NAMALWA (cell line): ENCODE results near the gene POLR1A.

Experiments
- DNase-seq: peaks from one replicate; pipeline ENCODE4 v3.0.0-alpha.2; 2015; ENCODE audit warnings: low spot score

POLR1A gene

DNA sequence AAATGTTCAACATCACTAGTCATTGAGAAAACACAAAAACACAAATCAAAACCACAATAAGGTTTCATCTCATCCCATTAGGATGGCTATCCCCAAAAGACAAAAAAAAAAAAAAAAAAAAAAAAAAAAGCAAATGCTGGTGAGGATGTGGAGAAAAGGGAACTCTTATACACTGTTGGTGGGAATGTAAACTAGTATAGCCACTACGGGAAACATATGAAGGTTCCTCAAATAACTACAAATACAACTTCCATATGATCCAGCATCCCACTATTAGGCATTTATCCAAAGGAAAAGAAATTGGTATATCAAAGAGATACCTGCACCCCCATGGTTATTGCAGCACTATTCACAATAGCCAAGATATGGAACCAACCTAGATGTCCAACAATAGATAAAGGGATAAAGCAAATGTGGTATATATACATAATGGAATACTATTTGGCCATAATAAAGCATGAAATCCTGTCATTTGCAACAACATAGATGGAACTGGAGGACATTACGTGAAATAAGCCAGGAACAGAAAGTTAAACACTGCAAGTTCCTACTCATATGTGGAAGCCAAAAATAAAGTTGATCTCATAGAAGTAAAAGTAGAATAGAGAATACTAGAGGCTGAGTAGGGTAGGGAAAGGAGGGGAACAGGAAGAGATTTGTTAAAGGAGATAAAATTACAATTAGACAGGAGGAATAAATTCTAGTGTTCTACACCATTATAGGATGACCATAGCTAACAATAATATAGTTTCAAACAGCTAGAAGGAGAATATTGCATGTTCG, 8.4 kb downstream of the POLR1A start:
- no peak for DNase-seq

DNA sequence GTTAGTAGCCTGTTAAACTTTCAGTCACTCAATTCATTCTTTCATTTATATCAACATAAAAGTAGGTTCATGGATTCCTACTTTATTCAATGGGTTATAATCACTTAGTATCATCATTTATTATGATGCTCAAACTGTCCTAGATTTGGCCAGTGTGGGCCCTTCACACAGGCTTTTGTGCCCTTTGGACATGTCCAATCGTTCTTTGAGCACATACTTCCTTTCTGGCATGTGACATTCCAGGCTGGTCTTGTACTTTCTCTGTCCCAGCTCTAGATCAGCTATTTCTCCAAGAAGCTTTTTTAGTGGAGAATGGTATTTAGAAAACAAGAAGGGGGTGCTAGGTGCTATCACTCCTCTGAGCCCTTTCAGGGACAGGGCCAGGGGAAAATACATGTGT, 11.5 kb downstream of the POLR1A start:
- no peak for DNase-seq

DNA sequence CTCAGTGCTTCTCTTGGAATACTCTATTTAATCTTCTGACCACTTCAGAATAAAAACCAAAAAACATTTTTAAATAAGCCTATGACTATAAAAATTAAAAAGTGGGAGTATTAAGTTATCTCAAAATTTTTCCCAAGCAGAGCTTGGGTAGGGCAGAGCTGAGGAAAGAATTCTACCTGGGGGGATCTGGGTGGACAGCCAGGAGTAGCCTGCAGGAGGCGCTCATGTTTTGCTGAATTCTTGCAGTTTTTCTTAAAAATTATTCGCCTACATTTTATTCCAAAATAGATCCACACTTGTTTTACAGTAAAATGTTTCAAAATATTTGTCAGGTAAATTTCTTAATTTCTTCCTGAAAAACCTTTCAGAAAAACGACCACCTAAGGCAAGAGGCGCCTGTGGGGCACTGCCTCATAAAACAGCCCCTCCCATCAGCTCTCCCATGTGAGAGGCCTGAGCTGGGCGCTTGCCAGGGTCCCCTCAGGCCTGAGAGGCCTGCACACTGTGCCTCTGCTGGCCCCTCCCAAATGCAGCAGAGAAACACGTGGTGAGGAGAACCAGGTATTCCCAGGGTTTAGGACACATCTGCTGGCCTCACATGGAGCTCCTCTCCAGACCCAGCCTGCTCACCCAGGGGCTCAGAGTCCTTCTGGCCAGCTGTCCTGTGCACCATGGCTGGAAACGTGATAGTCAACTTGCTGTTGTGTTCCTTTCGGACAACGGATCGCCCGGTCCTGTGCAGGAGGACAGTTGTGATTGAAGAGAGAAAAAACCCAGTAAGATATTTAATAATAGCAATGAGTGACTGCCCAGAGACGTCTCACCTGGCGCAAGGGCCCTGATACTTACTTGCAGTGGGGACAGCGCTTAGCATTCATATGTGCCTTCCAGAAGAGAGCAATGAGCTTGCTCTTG, 17.5 kb downstream of the POLR1A start:
- DNase-seq, result no peak

DNA sequence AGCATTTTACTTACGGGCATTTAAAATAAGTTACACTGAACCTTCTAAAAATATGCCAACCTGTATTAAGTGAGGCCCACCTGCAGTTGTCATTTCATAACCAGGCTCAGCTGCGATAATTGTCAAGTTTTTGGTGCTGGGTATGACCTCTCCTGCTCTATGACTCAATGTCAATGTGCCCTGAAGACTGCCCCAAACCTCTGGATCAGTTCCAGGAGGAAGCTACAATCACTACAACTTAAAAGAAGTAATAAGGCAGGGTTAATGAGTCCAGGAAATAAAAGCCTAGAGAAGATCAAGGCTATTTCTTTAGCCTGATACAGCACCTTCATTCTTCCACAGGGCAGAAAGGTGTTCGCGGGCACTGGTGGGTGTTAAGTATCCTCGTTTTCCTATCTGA, 22.9 kb downstream of the POLR1A start:
- no peak for DNase-seq

DNA sequence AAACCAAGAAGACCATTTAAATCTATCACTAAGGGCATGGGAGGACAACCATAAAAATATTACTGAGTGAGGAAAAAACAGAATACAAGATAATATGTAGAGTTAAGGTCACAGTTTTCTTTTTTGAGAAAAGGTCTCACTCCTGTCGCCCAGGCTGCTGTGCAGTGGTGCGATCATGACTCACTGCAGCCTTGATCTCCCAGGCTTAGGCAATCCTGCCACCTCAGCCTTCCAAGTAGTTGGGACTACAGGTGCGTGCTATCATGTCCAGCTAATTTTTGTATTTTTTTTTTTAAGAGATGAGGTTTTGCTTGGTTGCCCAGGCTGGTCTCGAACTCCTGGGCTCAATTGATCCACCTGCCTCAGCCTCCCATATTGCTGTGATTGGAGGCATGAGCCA, 24.0 kb downstream of the POLR1A start:
- no peak for DNase-seq

DNA sequence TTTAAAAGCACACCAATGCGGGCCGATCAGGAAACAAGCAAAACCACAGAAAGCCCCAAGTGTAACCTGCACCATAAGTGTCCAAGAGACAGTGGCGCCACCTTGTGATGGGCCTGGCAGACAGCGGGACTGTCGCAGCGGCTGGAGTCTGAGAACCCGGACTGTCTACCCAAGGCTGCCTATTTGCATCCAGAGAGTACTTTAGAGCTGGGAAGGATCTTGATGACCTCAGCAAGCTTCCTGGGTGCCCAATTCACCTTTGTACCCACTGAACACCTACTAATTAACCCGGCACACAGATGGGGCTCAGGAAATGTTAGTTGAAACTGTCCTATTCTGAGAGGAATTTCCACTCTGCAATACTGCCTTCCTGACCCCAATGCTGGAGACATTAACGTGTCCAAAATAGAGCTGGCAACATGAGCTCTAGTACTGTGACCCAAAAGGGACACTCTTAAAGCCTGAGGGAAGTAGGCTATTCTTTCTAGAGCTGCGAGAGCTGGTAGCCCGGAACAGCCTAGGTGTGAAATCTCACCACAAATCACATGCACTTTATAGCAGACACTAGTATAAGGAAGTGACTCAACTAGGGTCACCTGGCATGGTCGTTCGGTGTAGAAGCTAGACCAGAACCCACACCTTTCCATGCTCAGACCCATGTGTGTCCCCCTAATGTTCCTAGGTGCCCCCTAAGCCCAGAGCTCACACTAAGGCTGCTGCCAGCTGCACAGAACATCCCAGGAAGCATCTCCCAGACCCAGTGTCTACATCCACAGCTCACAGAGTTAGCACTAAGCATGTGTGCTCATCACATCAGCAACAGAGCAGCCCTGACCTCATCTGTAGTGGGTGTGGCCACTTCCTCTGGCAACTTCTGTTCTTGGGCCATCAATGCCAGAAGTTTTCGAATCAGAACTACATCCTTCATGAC, 25.4 kb downstream of the POLR1A start:
- peak; percentile 85 for DNase-seq

DNA sequence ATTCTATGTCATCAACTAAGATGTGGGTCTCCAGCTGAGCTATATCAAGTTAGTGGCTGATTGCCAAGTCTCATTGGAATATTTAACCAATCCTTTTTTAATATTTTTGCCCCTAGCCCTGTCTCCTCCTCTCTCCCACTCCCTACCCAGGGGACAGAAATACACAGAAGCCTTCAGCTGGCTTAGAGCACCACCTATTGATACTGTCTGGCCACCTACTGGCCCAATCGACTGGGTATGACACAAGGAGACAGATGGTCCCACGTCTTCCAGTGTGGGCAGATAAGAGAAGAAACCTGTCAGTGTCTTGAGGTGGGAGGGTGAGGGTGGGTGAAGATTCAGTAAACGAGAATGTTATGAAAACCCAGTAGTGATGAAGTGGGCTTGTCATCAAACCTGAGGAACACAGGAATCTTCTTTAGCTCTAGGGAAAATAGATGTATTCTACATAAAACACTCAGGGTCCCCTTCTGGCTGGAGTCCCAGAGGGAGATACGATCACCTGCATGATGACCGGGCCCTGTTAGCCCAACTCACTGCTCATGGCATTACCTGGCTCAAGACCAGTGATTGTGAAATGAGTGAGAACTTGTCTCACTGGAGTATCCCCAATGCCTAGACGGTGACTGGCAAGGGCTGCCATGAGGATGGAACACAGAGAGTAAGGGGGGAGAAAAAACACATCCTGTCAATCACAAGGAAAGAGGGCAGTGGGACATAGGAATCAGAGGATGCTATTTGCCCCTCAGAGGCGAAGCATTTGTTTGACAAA, 26.7 kb downstream of the POLR1A start:
- DNase-seq, result peak; percentile 47

DNA sequence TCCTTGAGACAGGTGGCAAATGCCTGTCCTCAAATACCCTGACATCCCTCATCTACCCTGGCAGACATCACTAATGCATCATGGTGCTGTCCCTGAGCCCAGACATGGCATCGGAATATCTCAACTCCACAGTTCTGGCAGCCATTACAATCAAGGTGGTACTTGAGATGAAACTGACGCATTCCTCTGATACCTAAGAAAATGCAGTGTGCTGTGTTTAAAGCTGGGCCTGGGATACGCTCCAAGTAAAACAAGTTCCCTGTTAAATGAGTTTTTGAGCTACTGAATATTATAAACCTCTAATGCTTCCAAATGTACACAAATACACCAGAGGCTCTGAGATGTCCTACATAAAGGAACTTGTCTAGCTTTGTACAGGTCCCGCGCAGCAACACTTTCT, 29.8 kb downstream of the POLR1A start:
- DNase-seq, result no peak

DNA sequence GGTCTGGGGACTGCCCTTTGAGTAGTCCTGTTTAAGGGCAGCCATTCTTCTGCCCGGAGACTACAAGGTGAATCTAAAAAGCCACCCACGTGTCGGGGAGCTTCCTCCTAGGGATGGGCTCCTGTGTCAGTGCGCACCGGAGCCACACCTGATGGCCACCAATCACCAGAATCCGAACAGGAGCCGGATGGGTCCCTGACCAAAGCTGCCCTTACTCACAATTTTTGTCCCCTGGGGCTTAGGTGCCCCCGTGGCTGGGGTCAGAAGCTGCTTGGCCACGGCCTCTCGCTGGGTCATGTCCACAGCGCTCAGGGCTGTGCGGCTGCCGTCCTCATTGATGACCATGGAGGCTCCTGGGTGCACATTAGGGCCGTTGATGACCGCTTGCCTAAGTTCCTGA, 30.9 kb downstream of the POLR1A start:
- no peak for DNase-seq

DNA sequence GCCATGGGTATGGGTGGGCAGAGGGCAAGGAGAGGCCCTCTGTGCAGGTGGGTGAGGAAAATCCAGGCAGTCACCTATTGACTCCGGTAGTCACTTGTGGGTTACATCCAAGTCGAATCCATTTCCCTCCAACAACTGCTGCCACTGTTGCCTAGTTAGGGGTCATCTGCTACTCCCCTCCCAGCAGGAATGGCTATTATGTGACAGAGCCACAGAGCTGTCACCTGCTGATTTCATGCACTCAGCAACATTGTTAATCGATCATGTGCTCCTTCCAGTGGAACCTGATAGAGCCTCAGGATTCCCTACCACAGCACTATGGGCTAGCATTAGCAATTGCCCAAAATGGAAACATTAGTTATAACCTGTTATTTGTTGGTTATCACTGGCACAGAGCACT, 31.4 kb downstream of the POLR1A start:
- no peak for DNase-seq

DNA sequence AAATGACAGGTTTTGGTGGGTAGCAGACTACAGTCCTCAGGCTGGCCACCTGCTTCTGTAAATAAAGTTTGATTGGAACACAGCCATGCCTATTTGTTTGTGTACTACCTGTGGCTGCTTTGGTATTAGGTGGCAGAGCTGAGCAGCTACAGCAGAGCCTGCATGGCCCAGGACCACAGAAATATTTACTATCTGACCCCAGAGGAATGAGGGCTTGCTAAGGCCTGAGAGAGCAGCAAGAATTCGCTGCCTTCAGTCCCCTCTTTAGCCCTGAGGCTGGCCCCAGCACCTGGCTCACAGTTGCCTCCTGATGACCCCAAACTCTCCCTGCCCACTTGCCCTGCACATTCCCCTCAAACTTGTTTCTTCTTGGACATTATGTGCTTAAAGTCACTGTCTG, 32.5 kb downstream of the POLR1A start:
- no peak for DNase-seq

DNA sequence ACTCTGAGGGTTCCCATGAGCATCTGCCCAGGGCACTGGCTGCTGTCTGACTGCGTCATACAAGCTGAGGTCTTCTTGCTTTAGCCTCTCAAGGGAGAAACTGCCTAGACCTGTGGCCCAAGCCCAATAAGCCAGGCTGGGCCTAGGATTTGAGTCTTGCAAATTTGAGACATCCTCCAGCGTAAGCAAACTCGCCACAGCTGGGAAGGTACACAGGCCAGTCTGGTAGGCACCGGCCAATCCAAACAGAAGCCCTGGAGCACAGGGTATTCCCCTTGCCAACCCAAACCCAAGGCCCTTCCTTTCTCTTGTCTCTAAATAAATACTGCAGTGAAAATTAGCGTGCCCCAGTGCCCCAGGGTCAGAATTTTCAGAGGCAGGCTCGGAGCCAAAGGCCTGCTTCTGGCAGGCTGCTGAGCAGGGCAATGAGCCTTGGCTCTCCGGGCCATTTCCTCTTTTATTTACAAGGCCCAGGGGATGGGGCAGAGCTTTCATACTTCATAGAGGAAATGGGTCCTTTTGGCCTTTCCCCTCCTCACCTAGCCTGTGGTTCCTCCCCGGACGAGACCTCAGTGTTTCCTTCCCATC, 33.3 kb downstream of the POLR1A start:
- peak; percentile 40 for DNase-seq

DNA sequence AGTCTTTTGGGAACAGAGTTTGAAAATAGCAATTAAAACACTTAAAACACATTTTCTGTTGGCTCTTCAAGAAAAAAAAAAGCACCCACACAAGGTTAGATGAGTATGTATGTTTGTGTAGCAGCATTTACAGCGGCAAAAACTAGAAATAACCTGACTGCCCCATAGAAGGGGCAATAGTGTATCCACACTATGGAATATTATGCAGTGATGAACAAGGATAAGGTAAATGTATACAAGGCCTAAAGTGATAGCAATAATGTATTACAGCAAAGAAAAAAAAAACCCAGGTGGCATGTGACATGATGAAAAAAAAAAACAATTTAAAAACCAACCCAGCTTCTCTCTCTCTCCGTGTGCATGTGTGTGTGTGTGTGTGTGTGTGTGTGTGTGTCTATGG, 34.8 kb downstream of the POLR1A start:
- DNase-seq, result no peak

DNA sequence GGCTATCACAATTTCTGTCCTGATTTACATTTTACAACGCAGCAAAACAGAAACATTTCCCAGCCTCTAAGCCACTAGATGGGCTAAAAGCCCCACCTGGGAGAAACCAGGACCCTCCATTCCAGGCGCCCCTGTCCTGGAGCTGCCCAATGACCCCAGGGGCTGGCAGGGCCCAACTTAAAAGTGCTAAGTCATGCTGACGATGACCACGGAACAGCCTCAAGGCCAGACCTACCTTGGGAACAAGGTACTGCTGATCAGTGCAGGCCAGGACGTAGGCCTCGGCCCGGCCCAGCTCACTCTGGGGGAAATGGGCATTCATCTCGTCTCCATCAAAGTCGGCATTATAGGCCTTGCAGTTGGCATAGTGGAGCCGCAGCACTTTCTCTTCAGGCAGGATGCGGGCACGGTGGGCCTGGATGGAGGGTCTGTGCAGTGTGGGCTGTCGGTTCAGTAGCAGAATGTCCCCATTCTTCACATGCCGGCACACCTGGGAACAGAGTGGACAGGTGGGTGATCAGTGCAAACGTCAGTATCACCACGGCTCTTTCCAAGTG, 35.8 kb downstream of the POLR1A start:
- DNase-seq, result no peak

DNA sequence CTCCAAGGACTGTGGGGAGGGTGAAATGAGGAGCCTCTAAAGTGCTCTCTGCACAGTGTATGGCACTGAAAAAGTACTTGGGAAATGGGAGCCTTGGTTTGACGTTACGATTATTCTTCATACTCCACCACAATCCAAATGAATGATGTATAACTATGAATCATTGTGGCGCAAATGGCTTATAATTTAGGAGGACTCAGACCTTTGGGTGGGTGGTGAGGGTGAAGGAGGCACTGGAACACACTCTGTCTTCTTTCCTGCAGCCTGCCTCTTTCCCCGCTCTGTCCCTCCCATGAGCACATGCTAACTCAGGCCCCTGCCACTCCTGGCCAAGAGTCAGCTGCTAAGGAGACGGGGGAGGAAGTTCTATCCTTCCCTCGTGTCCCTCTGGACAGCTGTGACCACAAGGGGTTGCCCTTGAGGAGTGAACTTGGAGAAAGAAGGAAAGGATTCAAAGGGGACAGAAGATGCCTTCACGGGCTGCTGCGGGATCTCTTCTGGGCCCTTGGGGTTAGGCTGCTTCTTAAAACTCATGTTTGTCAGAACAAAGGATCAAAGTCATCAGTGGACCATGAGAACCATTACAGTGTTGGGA, 36.5 kb downstream of the POLR1A start:
- no peak for DNase-seq

DNA sequence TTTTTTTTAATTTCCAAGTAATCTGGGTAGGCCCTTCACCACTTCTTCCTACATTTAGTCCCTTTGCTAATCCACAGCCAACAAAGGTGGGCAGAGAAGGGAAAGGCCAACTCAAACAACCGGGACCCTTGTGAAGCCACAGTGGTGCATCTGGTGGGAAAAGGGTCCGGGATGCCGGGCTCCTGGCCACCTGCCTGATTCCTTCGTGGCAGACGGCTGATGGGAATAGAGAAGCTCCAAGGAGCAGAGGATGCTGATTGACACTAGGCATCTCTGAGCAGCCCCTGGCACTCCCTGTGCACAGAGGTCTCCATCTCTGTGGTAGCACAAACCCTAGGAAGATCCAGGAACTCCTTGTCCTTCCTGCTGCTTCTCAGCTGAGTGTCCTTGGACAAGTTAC, 37.0 kb downstream of the POLR1A start:
- no peak for DNase-seq

DNA sequence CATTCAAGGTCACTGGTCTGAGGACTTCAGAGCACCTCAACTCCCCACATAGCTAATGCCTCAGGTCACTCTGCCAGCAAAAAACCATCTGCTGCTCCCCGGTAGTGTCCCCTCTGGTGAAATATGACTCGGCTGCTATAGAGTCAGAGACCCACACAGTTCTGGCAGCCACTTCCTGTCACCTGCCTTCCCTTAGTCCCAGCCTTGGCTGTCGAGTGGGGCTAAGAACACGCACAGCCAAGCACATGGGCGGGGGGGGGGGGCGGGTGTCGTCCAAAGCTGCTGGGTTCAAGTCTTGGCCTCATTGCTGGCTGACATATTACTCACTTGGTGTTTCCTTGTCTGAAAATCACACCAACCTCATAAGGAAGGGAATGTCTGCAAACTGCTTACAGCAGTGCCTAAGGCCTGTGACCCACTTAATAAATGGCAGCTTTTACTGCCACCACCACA, 37.5 kb downstream of the POLR1A start:
- DNase-seq, result no peak

DNA sequence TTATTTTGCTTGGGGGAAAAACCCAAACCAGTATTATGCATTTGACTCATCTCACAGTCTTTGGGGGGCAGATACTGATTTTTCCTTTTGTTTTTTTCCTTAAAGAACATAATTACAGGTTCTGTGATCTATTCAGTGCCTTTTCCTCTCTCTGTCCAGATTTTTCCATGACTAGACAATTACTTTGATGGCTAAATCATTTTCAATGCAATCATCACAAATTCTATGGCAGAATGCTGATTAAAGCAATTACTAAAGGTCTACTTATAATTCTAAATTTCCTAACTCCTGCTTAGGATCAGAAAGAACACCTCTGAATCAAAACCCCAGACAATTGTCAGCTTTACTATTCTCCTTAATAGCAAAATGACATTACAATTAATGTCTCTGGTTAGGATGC, 38.8 kb downstream of the POLR1A start:
- no peak for DNase-seq

DNA sequence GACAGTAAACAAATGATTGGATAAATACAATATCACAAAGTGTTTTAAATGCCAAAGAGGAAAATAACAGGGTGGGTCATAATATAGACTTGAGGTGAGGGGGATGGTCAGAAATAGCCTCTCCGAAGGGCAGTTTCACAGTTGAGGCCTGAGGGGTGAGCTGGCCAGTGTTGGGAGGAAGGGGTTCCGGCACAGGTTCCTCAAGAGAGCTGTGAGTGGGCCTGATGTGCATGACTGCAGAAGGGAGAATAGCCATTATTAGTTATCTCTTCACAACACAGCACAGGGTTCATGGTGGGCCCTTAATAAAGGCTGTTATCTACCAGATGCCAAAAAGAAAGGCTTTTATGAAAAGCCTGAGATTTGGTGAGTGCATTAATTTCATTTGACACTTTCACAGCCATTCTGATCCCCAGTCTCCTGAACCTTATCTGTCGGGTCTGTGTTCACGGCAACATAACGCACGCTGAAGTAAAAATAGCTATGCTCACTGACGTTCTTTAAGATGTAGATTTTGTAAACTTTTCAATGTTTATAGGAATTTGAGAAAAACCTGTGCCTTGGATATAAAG, 39.6 kb downstream of the POLR1A start:
- DNase-seq, result no peak

DNA sequence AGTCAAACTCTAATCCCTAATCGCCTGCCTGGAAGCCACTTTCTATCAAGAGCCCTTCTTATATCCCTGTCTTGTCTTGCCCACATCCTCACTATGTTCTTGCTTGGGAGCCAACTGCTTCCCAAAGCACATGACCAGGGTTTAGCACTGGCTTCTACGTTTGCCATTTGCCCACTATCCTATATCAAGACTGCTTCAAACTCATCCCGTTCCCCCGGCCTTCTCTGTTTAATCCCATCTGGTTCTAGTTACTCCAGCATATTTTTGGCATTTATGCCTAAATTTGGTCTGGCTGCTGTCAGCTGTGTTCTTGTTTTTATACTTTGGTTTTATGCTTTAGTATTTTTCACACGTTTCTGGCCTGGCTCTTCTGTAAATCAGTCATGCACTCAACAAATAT, 40.2 kb downstream of the POLR1A start:
- no peak for DNase-seq
